ENCODE measurements around the gene DAZL.

The DAZL gene

GRCh38 chr3:16595778-16596177, 9.4 kb downstream of the DAZL start:
- no peak for DNase-seq

- no peak for DNase-seq
These were observed 15.2 kb downstream of the DAZL start for GRCh38 chr3:16589867-16590624.

- DNase-seq, result no peak
These were observed 16.1 kb downstream of the DAZL start for GRCh38 chr3:16589120-16589519.

- no peak for DNase-seq
These were observed 17.6 kb downstream of the DAZL start for GRCh38 chr3:16587681-16588060.

GRCh38 chr3:16587047-16587680, 18.1 kb downstream of the DAZL start:
- DNase-seq, result no peak

GRCh38 chr3:16584880-16585279, 20.3 kb downstream of the DAZL start:
- no peak for DNase-seq

- no peak for DNase-seq
These were observed 21.7 kb downstream of the DAZL start for GRCh38 chr3:16583551-16583950.

- no peak for DNase-seq
These were observed 35.1 kb downstream of the DAZL start for GRCh38 chr3:16570113-16570512.

GRCh38 chr3:16568532-16568931, 36.7 kb downstream of the DAZL start:
- no peak for DNase-seq

- no peak for DNase-seq
These were observed 37.1 kb downstream of the DAZL start for GRCh38 chr3:16568115-16568514.

- no peak for DNase-seq
These were observed 45.4 kb downstream of the DAZL start for GRCh38 chr3:16559653-16560365.

GRCh38 chr3:16554126-16554525, 51.1 kb downstream of the DAZL start:
- no peak for DNase-seq

- no peak for DNase-seq
These were observed 52.5 kb downstream of the DAZL start for GRCh38 chr3:16552757-16553156.

- no peak for DNase-seq
These were observed 53.8 kb downstream of the DAZL start for GRCh38 chr3:16551342-16551976.

GRCh38 chr3:16550676-16551341, 54.4 kb downstream of the DAZL start:
- DNase-seq, result peak; percentile 61

GRCh38 chr3:16550305-16550675, 54.9 kb downstream of the DAZL start:
- DNase-seq, result no peak

- no peak for DNase-seq
These were observed 56.5 kb downstream of the DAZL start for GRCh38 chr3:16548721-16549120.

GRCh38 chr3:16547561-16548357, 57.5 kb downstream of the DAZL start:
- no peak for DNase-seq

GRCh38 chr3:16546186-16547010, 58.8 kb downstream of the DAZL start:
- no peak for DNase-seq

- no peak for DNase-seq
These were observed 59.6 kb downstream of the DAZL start for GRCh38 chr3:16545413-16546185.
